ENCODE results near the gene LURAP1L.

DNA sequence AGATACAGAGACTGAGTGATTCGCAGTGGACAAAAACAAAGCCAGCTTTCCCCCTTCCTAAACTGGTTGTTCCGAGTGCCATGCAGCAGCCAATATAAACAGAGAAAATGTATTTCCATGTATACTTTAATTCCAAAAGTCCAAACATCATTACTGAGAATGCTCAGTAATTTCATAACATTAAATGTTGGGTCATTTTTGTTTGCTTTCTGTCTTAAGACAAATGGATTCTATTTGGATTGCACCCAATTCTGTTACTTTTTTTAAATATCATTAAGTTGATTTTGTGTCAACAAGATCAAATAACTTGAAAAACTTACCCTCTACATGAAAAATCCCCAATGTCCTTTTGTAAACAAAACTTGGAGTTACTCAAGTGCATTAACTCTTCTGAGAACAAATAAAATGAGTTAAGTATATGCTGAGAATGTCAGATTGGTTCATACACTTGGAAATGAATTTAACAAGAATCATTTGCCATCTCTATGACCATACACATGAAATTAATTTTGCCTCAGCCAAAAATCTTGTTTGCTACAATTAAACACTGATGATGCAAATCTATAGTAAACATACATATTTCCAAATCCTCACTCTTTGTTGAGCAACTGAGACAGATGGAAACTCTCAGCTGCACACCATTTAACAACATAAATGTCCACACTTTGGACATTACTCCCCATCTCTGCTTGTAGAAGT lies 19.4 kb downstream of the LURAP1L start:
- TF ChIP-seq CTCF (IDR thresholded peaks at IDR 0.05) (no peak), POLR2A (IDR thresholded peaks at IDR 0.05) (no peak)

Measured in lower leg skin (tissue), 3 donors.